H1 (cell line): ENCODE results near the gene STARD13. TPM values are rescaled to one million over a fixed set of nuclear protein-coding genes. Genes with fewer than 3 reads are reported as not detected.

Experiments used
- CTCF ChIA-PET: fragments of 300-600 bp; sonication (Branson Sonifier 250); formaldehyde crosslinking; loops from one replicate; lab custom pipeline; 2021; ENCODE audit not compliant: partially characterized antibody; lab: Charles Lee
- POLR2A ChIA-PET: fragments of 300-600 bp; sonication (Branson Sonifier 250); formaldehyde crosslinking; loops from one replicate; lab custom pipeline; 2021; ENCODE audit warnings: inconsistent platforms; ENCODE audit not compliant: partially characterized antibody; lab: Charles Lee
- DNase-seq, 2 experiments: peaks; one replicate each; pipeline versions ENCODE4 v3.0.0 to v3.0.0-alpha.2; 2010 to 2022; ENCODE audit warnings: low spot score in 2 of 2, low read depth in 1 of 2, mixed read lengths in 1 of 2
- FAIRE-seq: peaks from 2 replicates; lab custom pipeline; 2011; peaks lifted over from hg19 to GRCh38; lab: Jason Lieb, UNC
- H2AFZ ChIP-seq: 2 replicates; pipeline ENCODE4 v1.8.1; 2012; ENCODE audit warnings: low read length, inconsistent platforms
- H2AK5ac ChIP-seq: 2 replicates; pipeline ENCODE4 v1.6.1; 2013; ENCODE audit warnings: low read depth, low read length
- H2BK120ac ChIP-seq: replicated peaks from 2 replicates; pipeline ENCODE3; 2013; ENCODE audit warnings: low read depth, low read length, inconsistent platforms
- H2BK12ac ChIP-seq: 2 replicates; pipeline ENCODE4 v1.6.1; 2013; ENCODE audit warnings: low read depth, low read length
- H2BK15ac ChIP-seq: 2 replicates; pipeline ENCODE4 v1.6.1; 2013; ENCODE audit warnings: low read length
- H2BK20ac ChIP-seq: 2 replicates; pipeline ENCODE4 v1.6.1; 2013; ENCODE audit warnings: low read length
- H2BK5ac ChIP-seq: 2 replicates; pipeline ENCODE4 v1.6.1; 2013; ENCODE audit warnings: low read depth, low read length
- H3K14ac ChIP-seq: 2 replicates; pipeline ENCODE4 v1.6.1; 2013; ENCODE audit warnings: inconsistent platforms; ENCODE audit not compliant: insufficient read length
- H3K18ac ChIP-seq: 2 replicates; pipeline ENCODE4 v1.6.1; 2013; ENCODE audit warnings: low read length; ENCODE audit errors: extremely low read depth
- H3K23ac ChIP-seq: 2 replicates; pipeline ENCODE4 v1.6.1; 2013; ENCODE audit warnings: inconsistent platforms; ENCODE audit not compliant: insufficient read length
- H3K23me2 ChIP-seq: 2 replicates; pipeline ENCODE4 v1.6.1; 2013; ENCODE audit warnings: low read depth, low read length
- H3K27ac ChIP-seq: 2 replicates; pipeline ENCODE4 v1.6.1; 2011; ENCODE audit warnings: low read depth, low read length, inconsistent platforms
- H3K27me3 ChIP-seq, 4 experiments: replicated peaks in 1 of 4; 1 replicate in 1 of 4; 2 replicates in 3 of 4; pipeline versions ENCODE4 v1.6.1 to v1.8.1; 2011 to 2013; ENCODE audit warnings: low read length in 3 of 4, mild to moderate bottlenecking in 3 of 4, inconsistent platforms in 2 of 4, mixed read lengths in 2 of 4, moderate library complexity in 1 of 4; ENCODE audit not compliant: control insufficient read depth in 3 of 4, insufficient read depth in 3 of 4; ENCODE audit errors: extremely low read depth in 1 of 4
- H3K36me3 ChIP-seq, 4 experiments: 2 replicates each; pipeline versions ENCODE4 v1.6.1 to v1.8.1; 2011 to 2013; ENCODE audit warnings: mild to moderate bottlenecking in 4 of 4, low read length in 3 of 4, moderate library complexity in 2 of 4, control low read depth in 1 of 4, inconsistent platforms in 1 of 4; ENCODE audit not compliant: insufficient read depth in 4 of 4, control insufficient read depth in 2 of 4
- H3K4ac ChIP-seq: replicated peaks from 2 replicates; pipeline ENCODE3; 2013; ENCODE audit warnings: low read length, low read depth, mixed read lengths, inconsistent platforms; ENCODE audit not compliant: insufficient read length
- H3K4me1 ChIP-seq, 4 experiments: replicated peaks in 1 of 4; 1 replicate in 1 of 4; 2 replicates in 3 of 4; pipeline versions ENCODE4 v1.6.1 to v1.8.1; 2011 to 2013; ENCODE audit warnings: low read length in 3 of 4, inconsistent platforms in 2 of 4, mixed read lengths in 1 of 4; ENCODE audit not compliant: insufficient read depth in 4 of 4, control insufficient read depth in 3 of 4
- H3K4me2 ChIP-seq, 2 experiments: 2 replicates each; pipeline versions ENCODE4 v1.6.1 to v1.8.1; 2011 to 2013; ENCODE audit warnings: low read depth in 2 of 2, low read length in 2 of 2, control low read depth in 1 of 2, inconsistent platforms in 1 of 2, mild to moderate bottlenecking in 1 of 2; ENCODE audit not compliant: insufficient read depth in 1 of 2
- H3K4me3 ChIP-seq, 4 experiments: fragments of 200-600, 300-600 bp in 1 of 4; sonication (generic), shearing (Covaris generic), sonication (Bioruptor Twin) in 1 of 4; 2 replicates each; pipeline versions ENCODE4 v1.5.1 to v1.8.1; 2011 to 2016; ENCODE audit warnings: low read length in 4 of 4, low read depth in 3 of 4, control low read depth in 2 of 4, inconsistent platforms in 2 of 4, mild to moderate bottlenecking in 2 of 4, mixed read lengths in 1 of 4, moderate library complexity in 1 of 4; ENCODE audit not compliant: insufficient read depth in 2 of 4; ENCODE audit errors: extremely low read depth in 1 of 4
- H3K56ac ChIP-seq: replicated peaks from 2 replicates; pipeline ENCODE3; 2013; ENCODE audit warnings: low read depth, mild to moderate bottlenecking, mixed read lengths, low read length, inconsistent platforms; ENCODE audit not compliant: insufficient read length
- H3K79me1 ChIP-seq: 2 replicates; pipeline ENCODE4 v1.6.1; 2013; ENCODE audit warnings: low read depth, low read length, control low read depth
- H3K79me2 ChIP-seq, 2 experiments: 2 replicates each; pipeline versions ENCODE4 v1.6.1 to v1.8.1; 2012 to 2013; ENCODE audit warnings: low read length in 2 of 2, mild to moderate bottlenecking in 2 of 2, inconsistent platforms in 1 of 2; ENCODE audit not compliant: insufficient read depth in 2 of 2, control insufficient read depth in 1 of 2
- H3K9ac ChIP-seq, 4 experiments: replicated peaks in 1 of 4; 1 replicate in 1 of 4; 2 replicates in 3 of 4; pipeline versions ENCODE4 v1.6.1 to v1.8.1; 2011 to 2013; ENCODE audit warnings: low read depth in 3 of 4, low read length in 3 of 4, control low read depth in 2 of 4, mild to moderate bottlenecking in 2 of 4, moderate library complexity in 2 of 4, inconsistent platforms in 1 of 4; ENCODE audit errors: extremely low read depth in 1 of 4
- H3K9me3 ChIP-seq, 2 experiments: 2 replicates each; pipeline versions ENCODE4 v1.6.1 to v1.8.1; 2012 to 2013; ENCODE audit warnings: mild to moderate bottlenecking in 2 of 2, moderate library complexity in 2 of 2, control low read depth in 1 of 2, inconsistent platforms in 1 of 2, low read depth in 1 of 2, low read length in 1 of 2, mixed read lengths in 1 of 2; ENCODE audit not compliant: insufficient read depth in 2 of 2
- H4K20me1 ChIP-seq, 2 experiments: replicated peaks in 1 of 2; 2 replicates each; pipeline versions ENCODE3 to v1.8.1; 2011 to 2013; ENCODE audit warnings: inconsistent platforms in 2 of 2, low read length in 2 of 2, mild to moderate bottlenecking in 1 of 2; ENCODE audit not compliant: insufficient read depth in 2 of 2, control insufficient read depth in 1 of 2
- H4K5ac ChIP-seq: 2 replicates; pipeline ENCODE4 v1.6.1; 2013; ENCODE audit warnings: low read length, low read depth, mixed read lengths, inconsistent platforms; ENCODE audit not compliant: insufficient read length
- H4K8ac ChIP-seq: 2 replicates; pipeline ENCODE4 v1.8.0; 2013; ENCODE audit warnings: mild to moderate bottlenecking, moderate library complexity, low read length, inconsistent platforms; ENCODE audit not compliant: insufficient read depth; ENCODE audit errors: extremely low read depth
- H4K91ac ChIP-seq: replicated peaks from 2 replicates; pipeline ENCODE3; 2013; ENCODE audit warnings: low read length, mixed read lengths, inconsistent platforms; ENCODE audit not compliant: insufficient read length
- CBX8 ChIP-seq: fragments of 300-800, 300-1000 bp; sonication (generic); IDR thresholded peaks from 2 replicates; pipeline ENCODE4 v1.7.1; 2016; ENCODE audit warnings: low read depth, low read length, borderline replicate concordance
- GABPA ChIP-seq: IDR thresholded peaks from 2 replicates; pipeline ENCODE4 v1.6.1; 2011; ENCODE audit warnings: mild to moderate bottlenecking, low read length, moderate library complexity, borderline replicate concordance; ENCODE audit not compliant: insufficient read depth
- WGBS, 2 experiments: shearing (Covaris generic) in 1 of 2; methylation state at CpG; one replicate each; pipeline versions ENCODE4 v1.1.6 to v1.1.7; 2013 to 2015; ENCODE audit warnings: low lambda C conversion rate in 2 of 2, mixed read lengths in 2 of 2, inconsistent platforms in 1 of 2, low coverage in 1 of 2, missing lambda C conversion rate in 1 of 2; ENCODE audit not compliant: insufficient replicate concordance in 2 of 2, insufficient coverage in 1 of 2, insufficient read length in 1 of 2; ENCODE audit errors: extremely low coverage in 1 of 2, missing lambda C conversion rate in 1 of 2; 5-methylcytosine and 5-hydroxymethylcytosine counted together
- polyA plus RNA-seq, 7 experiments: library from polyadenylated mRNA; depleted of rRNA in 3 of 7; stranded (reverse) in 5 of 7; unstranded in 2 of 7; fragments of >200 nt in 5 of 7; fragments of 200-250 nt in 2 of 7; gene quantifications; 1 replicate in 5 of 7; 2 replicates in 1 of 7; 4 replicates in 1 of 7; pipeline versions ENCODE4 v1.2.1 to v1.2.3, GENCODE V29; 2011 to 2013; ENCODE audit warnings: missing spikeins in 2 of 7, mixed read lengths in 2 of 7
- total RNA-seq: library from RNA; stranded (reverse); fragmentation: NEBNext Ultra II Directional; extraction: Animal tissue kit (Norgen Biotek cat#: 25700); gene quantifications from 2 replicates; pipeline ENCODE4 v1.2.1, GENCODE V29; 2021
- TF ChIP-seq, protein P1 (sequence below): IDR thresholded peaks from 2 replicates; pipeline ENCODE4 v1.6.1; 2011; ENCODE audit warnings: low read length, improper control_type of control experiment

The STARD13 gene
- total and polyA plus RNA-seq, 2 of the 8 experiments (the other 6 are each of a cell fraction or from before 2014, with no cell fraction given): 0.82 to 2.9 TPM

DNA sequence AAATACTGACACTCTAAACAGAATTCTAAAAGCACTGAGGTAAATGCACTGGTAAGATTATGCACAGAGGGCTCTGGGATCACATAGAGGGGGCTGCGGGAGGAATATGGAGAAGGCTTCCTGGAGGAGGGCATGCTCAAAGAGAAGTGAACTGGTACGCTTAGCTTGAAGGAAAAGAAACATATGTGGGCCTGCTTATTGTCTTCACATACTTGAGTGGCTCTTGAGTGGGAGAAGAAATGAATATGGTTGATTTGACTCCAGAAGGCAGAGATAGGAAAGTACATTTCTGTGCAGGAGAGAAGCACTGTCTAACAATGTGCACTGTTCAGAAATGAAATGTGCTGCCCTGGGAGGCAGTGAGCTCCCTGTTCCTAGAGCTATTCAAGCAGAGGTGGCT, 178.2 kb downstream of the STARD13 start:
- POLR2A ChIA-PET: no interaction called here
- 84% methylated on average over 2 of the region's 2 CpGs; no CpG with 5 or more reads in 1 of the 2 experiments for WGBS, 2 experiments
- H2BK15ac ChIP-seq: no peak overlapping the region

More for the DNA sequence above, 178.2 kb downstream of the STARD13 start:
- Histone ChIP-seq H3K18ac (no peak overlapping the region), H3K4me2 (no peak overlapping the region), H3K4me3 (no peak overlapping the region), H3K56ac (no peak overlapping the region), H3K79me2 (no peaks in the 10 kb centered on the region; a peak in 1 of 4 replicates), H4K91ac (no peak overlapping the region), H3K23me2 (no peaks in the 10 kb centered on the region), H4K20me1 (no peaks in the 10 kb centered on the region), H3K27ac (no peak overlapping the region), H2BK20ac (no peak overlapping the region), H2AK5ac (no peak overlapping the region), H3K9ac (no peak overlapping the region), H4K5ac (no peak overlapping the region), H2BK120ac (no peak overlapping the region), H2AFZ (no peak overlapping the region), H3K14ac (no peak overlapping the region), H3K4ac (no peak overlapping the region), H3K79me1 (no peaks in the 10 kb centered on the region), H3K4me1 (peaks cover 0 to 2% (median 0%) of the 10 kb centered on the region in 4 experiments; a peak in 1 of 7 replicates), H3K36me3 (no peaks in the 10 kb centered on the region), H3K23ac (no peak overlapping the region), H2BK5ac (no peak overlapping the region), H2BK12ac (no peak overlapping the region), H3K27me3 (no peaks in the 10 kb centered on the region), H3K9me3 (no peaks in the 10 kb centered on the region), H4K8ac (no peak overlapping the region)
- FAIRE-seq (no peak), DNase-seq (no peak)
- TF ChIP-seq, protein P1, sequence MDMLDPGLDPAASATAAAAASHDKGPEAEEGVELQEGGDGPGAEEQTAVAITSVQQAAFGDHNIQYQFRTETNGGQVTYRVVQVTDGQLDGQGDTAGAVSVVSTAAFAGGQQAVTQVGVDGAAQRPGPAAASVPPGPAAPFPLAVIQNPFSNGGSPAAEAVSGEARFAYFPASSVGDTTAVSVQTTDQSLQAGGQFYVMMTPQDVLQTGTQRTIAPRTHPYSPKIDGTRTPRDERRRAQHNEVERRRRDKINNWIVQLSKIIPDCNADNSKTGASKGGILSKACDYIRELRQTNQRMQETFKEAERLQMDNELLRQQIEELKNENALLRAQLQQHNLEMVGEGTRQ: no peak
- TF ChIP-seq CBX8 (no peak), GABPA (no peak)
- CTCF ChIA-PET: interaction anchor here (0.7 kb wide), 1 partner anchor 62 kb away, joined by 3 read pairs; no protein-coding TSS in a partner anchor
